CD14-positive monocyte (primary cell): ENCODE measurements around the gene POU6F2. TPM values are rescaled to one million over a fixed set of nuclear protein-coding genes. Genes with fewer than 3 reads are reported as not detected.

ENCODE experiments used
- DNase-seq, 3 donors: peaks; one replicate each; pipeline ENCODE4 v3.0.0-alpha.2; 2011 to 2022
- H2AFZ ChIP-seq: 2 replicates; pipeline ENCODE4 v1.6.0; 2012; ENCODE audit warnings: mild to moderate bottlenecking, low read depth, low read length, inconsistent platforms; ENCODE audit not compliant: insufficient read depth, poor library complexity, severe bottlenecking
- H3K27ac ChIP-seq, 2 donors: 1 replicate in 1 of 2; 2 replicates in 1 of 2; pipeline ENCODE4 v1.5.1; 2012 to 2013; ENCODE audit warnings: low read length in 2 of 2, control low read depth in 1 of 2, inconsistent platforms in 1 of 2, low read depth in 1 of 2, mild to moderate bottlenecking in 1 of 2
- H3K27me3 ChIP-seq, 2 donors: one replicate each; pipeline versions ENCODE4 v1.6.0 to v1.6.1; 2011 to 2013; ENCODE audit warnings: low read length in 2 of 2; ENCODE audit not compliant: control insufficient read depth in 2 of 2, insufficient read depth in 2 of 2
- H3K36me3 ChIP-seq, 2 donors: replicated peaks in 1 of 2; 1 replicate in 1 of 2; 2 replicates in 1 of 2; pipeline versions ENCODE4 v1.5.1 to v1.6.1; 2012 to 2013; ENCODE audit warnings: low read length in 2 of 2, control low read depth in 1 of 2, inconsistent platforms in 1 of 2, mild to moderate bottlenecking in 1 of 2; ENCODE audit not compliant: insufficient read depth in 2 of 2, control insufficient read depth in 1 of 2
- H3K4me1 ChIP-seq, 2 donors: 1 replicate in 1 of 2; 2 replicates in 1 of 2; pipeline versions ENCODE4 v1.5.1 to v1.6.1; 2012 to 2013; ENCODE audit warnings: low read length in 2 of 2, control low read depth in 1 of 2, inconsistent platforms in 1 of 2, mild to moderate bottlenecking in 1 of 2, moderate library complexity in 1 of 2; ENCODE audit not compliant: insufficient read depth in 2 of 2, control insufficient read depth in 1 of 2
- H3K4me2 ChIP-seq: replicated peaks from 2 replicates; pipeline ENCODE3; 2012; ENCODE audit warnings: low read length, moderate library complexity, mild to moderate bottlenecking; ENCODE audit not compliant: poor library complexity, severe bottlenecking; ENCODE audit errors: extremely low read depth
- H3K4me3 ChIP-seq, 3 experiments: fragments of 200-600 bp in 1 of 3; sonication (generic) in 1 of 3; replicated peaks in 1 of 3; 1 replicate in 2 of 3; 2 replicates in 1 of 3; pipeline ENCODE4 v1.5.1; 2011 to 2013; ENCODE audit warnings: low read length in 3 of 3, mild to moderate bottlenecking in 3 of 3, control low read depth in 2 of 3, low read depth in 2 of 3, inconsistent platforms in 1 of 3, moderate library complexity in 1 of 3
- H3K79me2 ChIP-seq: 2 replicates; pipeline ENCODE4 v1.6.0; 2012; ENCODE audit warnings: mild to moderate bottlenecking, control low read depth, inconsistent platforms, low read length, moderate library complexity; ENCODE audit not compliant: insufficient read depth
- H3K9ac ChIP-seq: 2 replicates; pipeline ENCODE4 v1.6.0; 2017; ENCODE audit warnings: low read length, mild to moderate bottlenecking; ENCODE audit not compliant: insufficient read depth, poor library complexity, severe bottlenecking
- H3K9me3 ChIP-seq, 2 donors: replicated peaks in 1 of 2; 1 replicate in 1 of 2; 2 replicates in 1 of 2; pipeline versions ENCODE4 v1.5.1 to v1.6.1; 2012 to 2013; ENCODE audit warnings: low read length in 2 of 2, control low read depth in 1 of 2; ENCODE audit not compliant: control insufficient read depth in 1 of 2, insufficient read depth in 1 of 2
- H4K20me1 ChIP-seq: 2 replicates; pipeline ENCODE4 v1.6.0; 2012; ENCODE audit warnings: mild to moderate bottlenecking, low read length, control low read depth, moderate library complexity; ENCODE audit not compliant: insufficient read depth
- H3K27ac Mint-ChIP-seq, 7 donors: one replicate each; pipeline ENCODE4 v1.8.0; 2020; ENCODE audit warnings: mild to moderate bottlenecking in 7 of 7, mixed read lengths in 7 of 7, moderate library complexity in 6 of 7, inconsistent platforms in 2 of 7
- H3K27me3 Mint-ChIP-seq, 3 donors: one replicate each; pipeline ENCODE4 v1.8.0; 2021 to 2022; ENCODE audit warnings: low read depth in 3 of 3, mild to moderate bottlenecking in 3 of 3, mixed read lengths in 3 of 3, moderate library complexity in 3 of 3, inconsistent platforms in 1 of 3
- H3K36me3 Mint-ChIP-seq, 2 donors: one replicate each; pipeline ENCODE4 v1.8.0; 2020; ENCODE audit warnings: mixed read lengths in 2 of 2, inconsistent platforms in 1 of 2, mild to moderate bottlenecking in 1 of 2
- H3K4me1 Mint-ChIP-seq: one replicate; pipeline ENCODE4 v1.8.0; 2020; ENCODE audit warnings: mild to moderate bottlenecking, mixed read lengths
- H3K4me3 Mint-ChIP-seq, 2 donors: one replicate each; pipeline ENCODE4 v1.8.0; 2020; ENCODE audit warnings: mild to moderate bottlenecking in 2 of 2, mixed read lengths in 2 of 2, moderate library complexity in 1 of 2
- H3K9me3 Mint-ChIP-seq, 7 donors: one replicate each; pipeline ENCODE4 v1.8.0; 2020 to 2022; ENCODE audit warnings: mixed read lengths in 7 of 7, mild to moderate bottlenecking in 6 of 7, moderate library complexity in 6 of 7, inconsistent platforms in 2 of 7
- CTCF ChIP-seq: fragments of 200-600 bp; IDR thresholded peaks from one replicate; pipeline ENCODE4 v1.8.0; 2022; ENCODE audit warnings: antibody characterized with exemption, mild to moderate bottlenecking
- WGBS: methylation state at CpG from one replicate; pipeline ENCODE4 v1.1.5; 2013; ENCODE audit warnings: missing lambda C conversion rate; ENCODE audit not compliant: insufficient coverage; 5-methylcytosine and 5-hydroxymethylcytosine counted together
- intact Hi-C, 2 donors: fragments of 100-400 bp; cut with micrococcal nuclease; formaldehyde crosslinking; loops; one replicate each; pipeline versions ENCODE4 v1.15.0 to v1.15.1; 2023
- polyA plus RNA-seq, 3 donors: library from polyadenylated mRNA; depleted of rRNA in 1 of 3; unstranded in 2 of 3; stranded (reverse) in 1 of 3; fragments of 300-500 nt in 2 of 3; fragments of >200 nt in 1 of 3; fragmentation: Illumina TruSeq in 2 of 3; gene quantifications; 1 replicate in 2 of 3; 2 replicates in 1 of 3; pipeline ENCODE4 v1.2.3, GENCODE V29; 2012 to 2021

Gene POU6F2
- polyA plus RNA-seq, 3 donors: not detected

DNA sequence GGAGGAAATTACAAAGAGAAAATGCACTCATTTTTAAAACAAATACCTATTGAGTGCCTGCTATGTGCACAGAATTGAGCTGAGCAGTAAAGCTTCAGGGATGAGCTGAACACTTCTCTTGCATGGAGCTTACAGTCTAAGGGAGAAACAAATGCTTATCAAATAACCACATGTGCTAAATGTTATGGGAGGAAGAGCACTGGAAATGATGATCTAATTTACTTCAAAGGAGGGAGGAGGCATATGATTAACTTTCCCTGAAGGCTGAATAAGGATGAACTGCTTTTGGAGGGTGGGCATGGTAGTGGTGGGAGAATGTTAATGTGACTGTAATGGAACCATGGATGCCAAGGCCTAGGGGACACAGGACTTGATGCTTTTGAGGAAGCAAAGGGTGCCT is 168.2 kb downstream of the POU6F2 start:
- Histone ChIP-seq H3K9me3 (no peaks in the 10 kb centered on the region), H3K27ac (no peak overlapping the region), H4K20me1 (no peaks in the 10 kb centered on the region), H3K4me2 (no peak overlapping the region), H3K4me3 (no peak overlapping the region), H3K36me3 (no peaks in the 10 kb centered on the region), H2AFZ (no peak overlapping the region), H3K4me1 (no peaks in the 10 kb centered on the region), H3K27me3 (no peaks in the 10 kb centered on the region), H3K9ac (no peak overlapping the region), H3K79me2 (no peaks in the 10 kb centered on the region)
- Mint-ChIP-seq H3K4me3 (no peak overlapping the region), H3K4me1 (no peaks in the 10 kb centered on the region), H3K27ac (no peak overlapping the region), H3K36me3 (no peaks in the 10 kb centered on the region), H3K9me3 (peaks cover 0 to 5% (median 2%) of the 10 kb centered on the region in 7 donors), H3K27me3 (peaks cover 0 to 2% (median 1%) of the 10 kb centered on the region in 3 donors)
- intact Hi-C loops: no loop called here
- TF ChIP-seq CTCF: no peak
- DNase-seq: no peak

GRCh38 chr7:39152701-39153100 is 175.0 kb downstream of the POU6F2 start:
- H3K36me3 Mint-ChIP-seq: no peaks in the 10 kb centered on the region
- Histone ChIP-seq H4K20me1 (no peaks in the 10 kb centered on the region), H3K36me3 (no peaks in the 10 kb centered on the region), H3K4me3 (no peak overlapping the region), H3K9me3 (no peaks in the 10 kb centered on the region), H3K4me1 (no peaks in the 10 kb centered on the region), H2AFZ (no peak overlapping the region), H3K4me2 (no peak overlapping the region), H3K27me3 (no peaks in the 10 kb centered on the region), H3K27ac (no peak overlapping the region), H3K79me2 (no peaks in the 10 kb centered on the region), H3K9ac (no peak overlapping the region)
- intact Hi-C loops: no loop called here
- H3K9me3 Mint-ChIP-seq: peaks cover 0 to 5% (median 0%) of the 10 kb centered on the region in 7 donors
- H3K4me1 Mint-ChIP-seq: no peaks in the 10 kb centered on the region
- TF ChIP-seq CTCF: no peak
- H3K27me3 Mint-ChIP-seq: peaks cover 0 to 1% (median 1%) of the 10 kb centered on the region in 3 donors
- 92% methylated on average over 3 of the region's 4 CpGs for WGBS
- no peak for DNase-seq
- no peak overlapping the region for H3K27ac Mint-ChIP-seq
- H3K4me3 Mint-ChIP-seq: no peak overlapping the region
